Measurements from ENCODE around the gene NR4A1.

Gene NR4A1

GRCh38 chr12:52050758-52051541, at the start of gene NR4A1:
Gene NR4A1, plus strand, starts transcription at chr12:52051442. Its CDS starts 2,887 bp downstream, at chr12:52054329.
- DNase-seq (ENCODE audit: low spot score) = peak; percentile 97

GRCh38 chr12:52003016-52003550, 48.2 kb upstream of the NR4A1 start:
- no peak for DNase-seq (ENCODE audit: low spot score)

- DNase-seq (ENCODE audit: low spot score) = no peak
Measured at GRCh38 chr12:52003591-52003990, 47.7 kb upstream of the NR4A1 start.

- DNase-seq (ENCODE audit: low spot score) = no peak
Measured at GRCh38 chr12:52004042-52004648, 47.1 kb upstream of the NR4A1 start.

GRCh38 chr12:52005218-52005902, 45.9 kb upstream of the NR4A1 start:
- DNase-seq (ENCODE audit: low spot score) = no peak

GRCh38 chr12:52005903-52006703, 45.1 kb upstream of the NR4A1 start:
- DNase-seq (ENCODE audit: low spot score) = no peak

GRCh38 chr12:52006726-52007157, 44.5 kb upstream of the NR4A1 start, which contains the start of gene TAMALIN:
Gene TAMALIN, plus strand, starts transcription at chr12:52006946. Its CDS starts 74 bp downstream, at chr12:52007020.
- DNase-seq (ENCODE audit: low spot score) = peak; percentile 84

GRCh38 chr12:52007158-52007921, 43.9 kb upstream of the NR4A1 start:
- DNase-seq (ENCODE audit: low spot score) = peak; percentile 47

GRCh38 chr12:52007982-52008510, 43.2 kb upstream of the NR4A1 start:
- DNase-seq (ENCODE audit: low spot score) = no peak

- no peak for DNase-seq (ENCODE audit: low spot score)
Measured at GRCh38 chr12:52009081-52009751, 42.0 kb upstream of the NR4A1 start.

GRCh38 chr12:52010152-52010622, 41.1 kb upstream of the NR4A1 start:
- DNase-seq (ENCODE audit: low spot score) = no peak

GRCh38 chr12:52010692-52011601, 40.3 kb upstream of the NR4A1 start:
- DNase-seq (ENCODE audit: low spot score) = no peak

GRCh38 chr12:52011602-52012214, 39.5 kb upstream of the NR4A1 start:
- no peak for DNase-seq (ENCODE audit: low spot score)

GRCh38 chr12:52013626-52014310, 37.5 kb upstream of the NR4A1 start:
- DNase-seq (ENCODE audit: low spot score) = no peak

GRCh38 chr12:52014567-52015530, 36.4 kb upstream of the NR4A1 start:
- DNase-seq (ENCODE audit: low spot score) = no peak

- no peak for DNase-seq (ENCODE audit: low spot score)
Measured at GRCh38 chr12:52015532-52016041, 35.7 kb upstream of the NR4A1 start.

Data from CD4-positive, alpha-beta T cell treated with Interleukin-6 at 100 ng/mL for 8 hours (primary cell).